GM12872 (cell line): Measurements from ENCODE around the gene LIN28A.

Experiments used
- CTCF ChIP-seq: IDR thresholded peaks from 3 replicates; pipeline ENCODE4 v1.5.1; 2011; ENCODE audit warnings: low read depth, mild to moderate bottlenecking, low read length, moderate library complexity; ENCODE audit not compliant: insufficient read depth

Gene LIN28A

GRCh38 chr1:26376050-26376449 lies 34.6 kb upstream of the LIN28A start:
- TF ChIP-seq CTCF, result no peak

GRCh38 chr1:26378088-26378878 lies 32.3 kb upstream of the LIN28A start:
- no peak for TF ChIP-seq CTCF

- TF ChIP-seq CTCF, result no peak
Observed at GRCh38 chr1:26378879-26379251, 31.8 kb upstream of the LIN28A start.

GRCh38 chr1:26384076-26384475 lies 26.5 kb upstream of the LIN28A start:
- TF ChIP-seq CTCF, result no peak

- TF ChIP-seq CTCF, result no peak
Observed at GRCh38 chr1:26387447-26387846, 23.2 kb upstream of the LIN28A start.

- no peak for TF ChIP-seq CTCF
Observed at GRCh38 chr1:26388791-26389445, 21.7 kb upstream of the LIN28A start.

- no peak for TF ChIP-seq CTCF
Observed at GRCh38 chr1:26389604-26390247, 20.9 kb upstream of the LIN28A start.
